Measurements from ENCODE around the gene CHD1L. TPM values are rescaled to one million over a fixed set of nuclear protein-coding genes. Genes with fewer than 3 reads are reported as not detected.
A peak's percentile ranks its signal among the peaks of the same experiment; 100 is the strongest.
"Not testable (repeated sequence)": the region's sequence is repeated elsewhere in the genome, so short reads cannot be mapped to it uniquely, and the experiment has no call there.

Gene CHD1L
- total RNA-seq (2014; rRNA removed; shearing (Covaris generic)) = 17.6 and 19.8 TPM in 2 replicates

- peak; percentile 97 for DNase-seq (ENCODE audit: low spot score)
These were observed at the start of gene CHD1L for GRCh38 chr1:147242449-147243227. TSS of gene CHD1L (plus strand) at chr1:147242684. CDS start at chr1:147242704, 20 bp downstream.

GRCh38 chr1:147197324-147197723 lies 45.2 kb upstream of the CHD1L start:
- DNase-seq (ENCODE audit: low spot score) = not testable (repeated sequence)

- no peak for DNase-seq (ENCODE audit: low spot score)
These were observed 41.2 kb upstream of the CHD1L start for GRCh38 chr1:147201276-147201675.

- DNase-seq (ENCODE audit: low spot score) = no peak
These were observed 40.7 kb upstream of the CHD1L start for GRCh38 chr1:147201786-147202185.

GRCh38 chr1:147202576-147202975 lies 39.9 kb upstream of the CHD1L start:
- no peak for DNase-seq (ENCODE audit: low spot score)

GRCh38 chr1:147204080-147204479 lies 38.4 kb upstream of the CHD1L start:
- DNase-seq (ENCODE audit: low spot score) = no peak

- DNase-seq (ENCODE audit: low spot score) = no peak
These were observed 35.3 kb upstream of the CHD1L start for GRCh38 chr1:147207192-147207591.

- DNase-seq (ENCODE audit: low spot score) = no peak
These were observed 33.9 kb upstream of the CHD1L start for GRCh38 chr1:147208619-147209018.

GRCh38 chr1:147209825-147210821 lies 32.4 kb upstream of the CHD1L start:
- DNase-seq (ENCODE audit: low spot score) = no peak

- no peak for DNase-seq (ENCODE audit: low spot score)
These were observed 31.5 kb upstream of the CHD1L start for GRCh38 chr1:147210987-147211386.

GRCh38 chr1:147211577-147211976 lies 30.9 kb upstream of the CHD1L start:
- DNase-seq (ENCODE audit: low spot score) = no peak

- no peak for DNase-seq (ENCODE audit: low spot score)
These were observed 29.2 kb upstream of the CHD1L start for GRCh38 chr1:147213271-147213670.

- no peak for DNase-seq (ENCODE audit: low spot score)
These were observed 28.2 kb upstream of the CHD1L start for GRCh38 chr1:147214325-147214724.

GRCh38 chr1:147214842-147215539 lies 27.5 kb upstream of the CHD1L start:
- DNase-seq (ENCODE audit: low spot score) = peak; percentile 11

- DNase-seq (ENCODE audit: low spot score) = no peak
These were observed 27.0 kb upstream of the CHD1L start for GRCh38 chr1:147215540-147215916.

- no peak for DNase-seq (ENCODE audit: low spot score)
These were observed 26.4 kb upstream of the CHD1L start for GRCh38 chr1:147216124-147216523.

- DNase-seq (ENCODE audit: low spot score) = no peak
These were observed 25.3 kb upstream of the CHD1L start for GRCh38 chr1:147217141-147217540.

- no peak for DNase-seq (ENCODE audit: low spot score)
These were observed 23.9 kb upstream of the CHD1L start for GRCh38 chr1:147218606-147219005.

- no peak for DNase-seq (ENCODE audit: low spot score)
These were observed 18.5 kb upstream of the CHD1L start for GRCh38 chr1:147223740-147224615.

- peak; percentile 67 for DNase-seq (ENCODE audit: low spot score)
These were observed 17.2 kb upstream of the CHD1L start, which contains the start of gene FMO5 for GRCh38 chr1:147225193-147225730. TSS of gene FMO5 (minus strand) at chr1:147225339. CDS start at chr1:147225029, 310 bp downstream.
